ENCODE measurements around the gene FBXW5. TPM values are rescaled to one million over a fixed set of nuclear protein-coding genes. Genes with fewer than 3 reads are reported as not detected.
A peak's percentile ranks its signal among the peaks of the same experiment; 100 is the strongest.

FBXW5 gene
- total RNA-seq, 1 experiment from 2014 or later = 70.5 TPM

DNA sequence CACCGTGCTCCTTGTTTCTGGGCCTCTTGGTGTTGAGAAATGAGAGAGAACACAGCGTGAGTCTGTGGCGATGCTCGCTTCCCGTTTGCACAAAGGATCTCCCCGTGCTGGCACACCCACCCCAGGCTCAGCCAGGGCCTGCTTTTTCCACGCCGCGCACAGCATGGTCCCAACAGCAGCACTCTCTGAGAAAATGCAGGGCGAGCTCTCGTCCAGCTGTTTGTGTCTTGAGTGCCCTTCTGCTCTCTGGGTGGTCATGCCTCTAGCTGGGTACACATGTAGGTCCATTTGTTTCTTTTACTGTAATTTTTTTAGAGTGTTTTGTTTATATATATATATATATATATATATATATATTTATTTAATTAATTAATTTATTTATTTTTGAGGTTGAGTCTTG, 26.6 kb downstream of the FBXW5 start:
- Mint-ChIP-seq H3K4me3 (no peak overlapping the region), H3K27me3 (ENCODE audit: low read depth) (no peaks in the 10 kb centered on the region), H3K4me1 (no peaks in the 10 kb centered on the region), H3K27ac (peak overlapping the region; percentile 74), H3K9me3 (no peaks in the 10 kb centered on the region), H3K36me3 (peaks cover 51% of the 10 kb centered on the region)
- ATAC-seq (no peak), DNase-seq (ENCODE audit: low spot score) (no peak)
- POLR2A ChIA-PET = no interaction called here
- CTCF ChIA-PET = interaction anchor here (1.3 kb wide), 1 partner anchor 74 kb away, joined by 5 read pairs; no protein-coding TSS in a partner anchor
- no peak for TF ChIP-seq FOXP1 (CRISPR knock-in tag; IDR thresholded peaks at IDR 0.05; ENCODE audit: borderline replicate concordance)
- no peak for TF ChIP-seq TP53 (CRISPR knock-in tag; IDR thresholded peaks at IDR 0.05)
- TF ChIP-seq, protein P1, sequence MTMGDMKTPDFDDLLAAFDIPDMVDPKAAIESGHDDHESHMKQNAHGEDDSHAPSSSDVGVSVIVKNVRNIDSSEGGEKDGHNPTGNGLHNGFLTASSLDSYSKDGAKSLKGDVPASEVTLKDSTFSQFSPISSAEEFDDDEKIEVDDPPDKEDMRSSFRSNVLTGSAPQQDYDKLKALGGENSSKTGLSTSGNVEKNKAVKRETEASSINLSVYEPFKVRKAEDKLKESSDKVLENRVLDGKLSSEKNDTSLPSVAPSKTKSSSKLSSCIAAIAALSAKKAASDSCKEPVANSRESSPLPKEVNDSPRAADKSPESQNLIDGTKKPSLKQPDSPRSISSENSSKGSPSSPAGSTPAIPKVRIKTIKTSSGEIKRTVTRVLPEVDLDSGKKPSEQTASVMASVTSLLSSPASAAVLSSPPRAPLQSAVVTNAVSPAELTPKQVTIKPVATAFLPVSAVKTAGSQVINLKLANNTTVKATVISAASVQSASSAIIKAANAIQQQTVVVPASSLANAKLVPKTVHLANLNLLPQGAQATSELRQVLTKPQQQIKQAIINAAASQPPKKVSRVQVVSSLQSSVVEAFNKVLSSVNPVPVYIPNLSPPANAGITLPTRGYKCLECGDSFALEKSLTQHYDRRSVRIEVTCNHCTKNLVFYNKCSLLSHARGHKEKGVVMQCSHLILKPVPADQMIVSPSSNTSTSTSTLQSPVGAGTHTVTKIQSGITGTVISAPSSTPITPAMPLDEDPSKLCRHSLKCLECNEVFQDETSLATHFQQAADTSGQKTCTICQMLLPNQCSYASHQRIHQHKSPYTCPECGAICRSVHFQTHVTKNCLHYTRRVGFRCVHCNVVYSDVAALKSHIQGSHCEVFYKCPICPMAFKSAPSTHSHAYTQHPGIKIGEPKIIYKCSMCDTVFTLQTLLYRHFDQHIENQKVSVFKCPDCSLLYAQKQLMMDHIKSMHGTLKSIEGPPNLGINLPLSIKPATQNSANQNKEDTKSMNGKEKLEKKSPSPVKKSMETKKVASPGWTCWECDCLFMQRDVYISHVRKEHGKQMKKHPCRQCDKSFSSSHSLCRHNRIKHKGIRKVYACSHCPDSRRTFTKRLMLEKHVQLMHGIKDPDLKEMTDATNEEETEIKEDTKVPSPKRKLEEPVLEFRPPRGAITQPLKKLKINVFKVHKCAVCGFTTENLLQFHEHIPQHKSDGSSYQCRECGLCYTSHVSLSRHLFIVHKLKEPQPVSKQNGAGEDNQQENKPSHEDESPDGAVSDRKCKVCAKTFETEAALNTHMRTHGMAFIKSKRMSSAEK (CRISPR knock-in tag; IDR thresholded peaks at IDR 0.05; ENCODE audit: borderline replicate concordance) = no peak

DNA sequence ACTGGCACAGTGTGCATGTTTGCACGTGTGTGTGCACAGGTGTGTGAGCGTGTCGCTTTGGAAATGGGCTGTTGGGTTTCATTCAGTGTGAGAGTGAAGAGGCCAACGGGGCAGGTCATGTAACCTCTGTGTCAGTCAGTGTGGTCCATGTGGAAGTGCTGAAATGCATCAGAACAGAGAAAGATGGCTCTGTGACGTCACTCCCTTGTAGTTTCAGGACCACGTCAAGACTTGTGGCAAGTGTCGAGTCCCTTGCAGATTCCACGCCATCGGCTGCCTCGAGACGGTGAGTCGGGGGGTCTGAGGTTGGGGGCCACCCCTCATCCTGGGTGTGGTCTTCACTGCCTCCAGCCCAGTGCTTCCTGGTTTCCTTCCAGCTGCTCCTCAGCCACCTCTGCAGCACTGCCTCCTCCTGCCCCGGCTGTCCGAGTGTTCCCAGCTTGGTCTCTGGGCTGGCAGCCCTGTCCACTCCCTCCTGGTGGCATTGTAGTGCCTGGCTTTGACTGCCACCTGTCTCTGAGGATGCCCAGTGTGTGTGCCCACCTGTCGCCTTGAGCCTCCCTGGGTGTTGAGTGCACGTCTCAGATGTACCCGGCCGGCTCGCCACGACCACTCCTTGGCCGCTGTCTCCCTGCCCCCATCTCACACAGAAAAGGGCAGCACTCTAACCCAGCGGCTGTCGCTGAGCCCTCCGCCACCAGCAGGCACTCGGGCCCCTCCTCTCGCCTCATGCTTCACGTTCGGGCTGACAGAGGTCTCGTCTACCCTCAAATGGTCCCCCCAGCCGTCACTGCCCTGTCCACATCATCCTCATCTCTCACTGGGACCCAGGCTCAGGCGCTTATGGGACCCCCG, 28.0 kb downstream of the FBXW5 start:
- TF ChIP-seq, protein P2, sequence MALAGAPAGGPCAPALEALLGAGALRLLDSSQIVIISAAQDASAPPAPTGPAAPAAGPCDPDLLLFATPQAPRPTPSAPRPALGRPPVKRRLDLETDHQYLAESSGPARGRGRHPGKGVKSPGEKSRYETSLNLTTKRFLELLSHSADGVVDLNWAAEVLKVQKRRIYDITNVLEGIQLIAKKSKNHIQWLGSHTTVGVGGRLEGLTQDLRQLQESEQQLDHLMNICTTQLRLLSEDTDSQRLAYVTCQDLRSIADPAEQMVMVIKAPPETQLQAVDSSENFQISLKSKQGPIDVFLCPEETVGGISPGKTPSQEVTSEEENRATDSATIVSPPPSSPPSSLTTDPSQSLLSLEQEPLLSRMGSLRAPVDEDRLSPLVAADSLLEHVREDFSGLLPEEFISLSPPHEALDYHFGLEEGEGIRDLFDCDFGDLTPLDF (CRISPR knock-in tag; IDR thresholded peaks at IDR 0.05) = no peak
- TF ChIP-seq ZNF121 (CRISPR knock-in tag; IDR thresholded peaks at IDR 0.05) (no peak), ZBTB21 (CRISPR knock-in tag; IDR thresholded peaks at IDR 0.05; ENCODE audit: borderline replicate concordance) (no peak), ZNF138 (CRISPR knock-in tag; conservative IDR thresholded peaks at IDR 0.05) (no peak)
- TF ChIP-seq, protein P3, sequence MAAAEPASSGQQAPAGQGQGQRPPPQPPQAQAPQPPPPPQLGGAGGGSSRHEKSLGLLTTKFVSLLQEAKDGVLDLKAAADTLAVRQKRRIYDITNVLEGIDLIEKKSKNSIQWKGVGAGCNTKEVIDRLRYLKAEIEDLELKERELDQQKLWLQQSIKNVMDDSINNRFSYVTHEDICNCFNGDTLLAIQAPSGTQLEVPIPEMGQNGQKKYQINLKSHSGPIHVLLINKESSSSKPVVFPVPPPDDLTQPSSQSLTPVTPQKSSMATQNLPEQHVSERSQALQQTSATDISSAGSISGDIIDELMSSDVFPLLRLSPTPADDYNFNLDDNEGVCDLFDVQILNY (CRISPR knock-in tag; IDR thresholded peaks at IDR 0.05) = no peak
- TF ChIP-seq, protein P4, sequence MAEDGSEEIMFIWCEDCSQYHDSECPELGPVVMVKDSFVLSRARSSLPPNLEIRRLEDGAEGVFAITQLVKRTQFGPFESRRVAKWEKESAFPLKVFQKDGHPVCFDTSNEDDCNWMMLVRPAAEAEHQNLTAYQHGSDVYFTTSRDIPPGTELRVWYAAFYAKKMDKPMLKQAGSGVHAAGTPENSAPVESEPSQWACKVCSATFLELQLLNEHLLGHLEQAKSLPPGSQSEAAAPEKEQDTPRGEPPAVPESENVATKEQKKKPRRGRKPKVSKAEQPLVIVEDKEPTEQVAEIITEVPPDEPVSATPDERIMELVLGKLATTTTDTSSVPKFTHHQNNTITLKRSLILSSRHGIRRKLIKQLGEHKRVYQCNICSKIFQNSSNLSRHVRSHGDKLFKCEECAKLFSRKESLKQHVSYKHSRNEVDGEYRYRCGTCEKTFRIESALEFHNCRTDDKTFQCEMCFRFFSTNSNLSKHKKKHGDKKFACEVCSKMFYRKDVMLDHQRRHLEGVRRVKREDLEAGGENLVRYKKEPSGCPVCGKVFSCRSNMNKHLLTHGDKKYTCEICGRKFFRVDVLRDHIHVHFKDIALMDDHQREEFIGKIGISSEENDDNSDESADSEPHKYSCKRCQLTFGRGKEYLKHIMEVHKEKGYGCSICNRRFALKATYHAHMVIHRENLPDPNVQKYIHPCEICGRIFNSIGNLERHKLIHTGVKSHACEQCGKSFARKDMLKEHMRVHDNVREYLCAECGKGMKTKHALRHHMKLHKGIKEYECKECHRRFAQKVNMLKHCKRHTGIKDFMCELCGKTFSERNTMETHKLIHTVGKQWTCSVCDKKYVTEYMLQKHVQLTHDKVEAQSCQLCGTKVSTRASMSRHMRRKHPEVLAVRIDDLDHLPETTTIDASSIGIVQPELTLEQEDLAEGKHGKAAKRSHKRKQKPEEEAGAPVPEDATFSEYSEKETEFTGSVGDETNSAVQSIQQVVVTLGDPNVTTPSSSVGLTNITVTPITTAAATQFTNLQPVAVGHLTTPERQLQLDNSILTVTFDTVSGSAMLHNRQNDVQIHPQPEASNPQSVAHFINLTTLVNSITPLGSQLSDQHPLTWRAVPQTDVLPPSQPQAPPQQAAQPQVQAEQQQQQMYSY (CRISPR knock-in tag; IDR thresholded peaks at IDR 0.05) = no peak
- TF ChIP-seq, protein P5, sequence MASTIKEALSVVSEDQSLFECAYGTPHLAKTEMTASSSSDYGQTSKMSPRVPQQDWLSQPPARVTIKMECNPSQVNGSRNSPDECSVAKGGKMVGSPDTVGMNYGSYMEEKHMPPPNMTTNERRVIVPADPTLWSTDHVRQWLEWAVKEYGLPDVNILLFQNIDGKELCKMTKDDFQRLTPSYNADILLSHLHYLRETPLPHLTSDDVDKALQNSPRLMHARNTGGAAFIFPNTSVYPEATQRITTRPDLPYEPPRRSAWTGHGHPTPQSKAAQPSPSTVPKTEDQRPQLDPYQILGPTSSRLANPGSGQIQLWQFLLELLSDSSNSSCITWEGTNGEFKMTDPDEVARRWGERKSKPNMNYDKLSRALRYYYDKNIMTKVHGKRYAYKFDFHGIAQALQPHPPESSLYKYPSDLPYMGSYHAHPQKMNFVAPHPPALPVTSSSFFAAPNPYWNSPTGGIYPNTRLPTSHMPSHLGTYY (CRISPR knock-in tag; IDR thresholded peaks at IDR 0.05) = no peak
- TF ChIP-seq, protein P6, sequence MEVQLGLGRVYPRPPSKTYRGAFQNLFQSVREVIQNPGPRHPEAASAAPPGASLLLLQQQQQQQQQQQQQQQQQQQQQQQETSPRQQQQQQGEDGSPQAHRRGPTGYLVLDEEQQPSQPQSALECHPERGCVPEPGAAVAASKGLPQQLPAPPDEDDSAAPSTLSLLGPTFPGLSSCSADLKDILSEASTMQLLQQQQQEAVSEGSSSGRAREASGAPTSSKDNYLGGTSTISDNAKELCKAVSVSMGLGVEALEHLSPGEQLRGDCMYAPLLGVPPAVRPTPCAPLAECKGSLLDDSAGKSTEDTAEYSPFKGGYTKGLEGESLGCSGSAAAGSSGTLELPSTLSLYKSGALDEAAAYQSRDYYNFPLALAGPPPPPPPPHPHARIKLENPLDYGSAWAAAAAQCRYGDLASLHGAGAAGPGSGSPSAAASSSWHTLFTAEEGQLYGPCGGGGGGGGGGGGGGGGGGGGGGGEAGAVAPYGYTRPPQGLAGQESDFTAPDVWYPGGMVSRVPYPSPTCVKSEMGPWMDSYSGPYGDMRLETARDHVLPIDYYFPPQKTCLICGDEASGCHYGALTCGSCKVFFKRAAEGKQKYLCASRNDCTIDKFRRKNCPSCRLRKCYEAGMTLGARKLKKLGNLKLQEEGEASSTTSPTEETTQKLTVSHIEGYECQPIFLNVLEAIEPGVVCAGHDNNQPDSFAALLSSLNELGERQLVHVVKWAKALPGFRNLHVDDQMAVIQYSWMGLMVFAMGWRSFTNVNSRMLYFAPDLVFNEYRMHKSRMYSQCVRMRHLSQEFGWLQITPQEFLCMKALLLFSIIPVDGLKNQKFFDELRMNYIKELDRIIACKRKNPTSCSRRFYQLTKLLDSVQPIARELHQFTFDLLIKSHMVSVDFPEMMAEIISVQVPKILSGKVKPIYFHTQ (CRISPR knock-in tag; IDR thresholded peaks at IDR 0.05) = no peak
- no peak overlapping the region for H3K4me3 Mint-ChIP-seq
- ChIA-PET POLR2A (interaction anchor here (1.1 kb wide), 1 partner anchor 9 kb away, joined by 3 read pairs; no protein-coding TSS in a partner anchor), CTCF (no interaction called here)
- ATAC-seq (no peak), DNase-seq (ENCODE audit: low spot score) (no peak)
- H3K36me3 Mint-ChIP-seq = peaks cover 48% of the 10 kb centered on the region
- no peak overlapping the region for H3K27ac Mint-ChIP-seq
- H3K4me1 Mint-ChIP-seq = no peaks in the 10 kb centered on the region
- H3K27me3 Mint-ChIP-seq (ENCODE audit: low read depth) = no peaks in the 10 kb centered on the region
- no peaks in the 10 kb centered on the region for H3K9me3 Mint-ChIP-seq

All from WTC11 (cell line).